Neural cell (in vitro differentiated cells): ENCODE measurements around the gene OR2J1. TPM values are rescaled to one million over a fixed set of nuclear protein-coding genes. Genes with fewer than 3 reads are reported as not detected.

Source experiments
- H2AFZ ChIP-seq: fragments of 200-600, 300-800 bp; sonication (generic), shearing (Covaris generic); 2 replicates; pipeline ENCODE4 v1.6.0; 2014; ENCODE audit warnings: low read depth, mild to moderate bottlenecking, antibody characterized with exemption, low read length, moderate library complexity
- H3F3A ChIP-seq: fragments of 200-600 bp; shearing (Covaris generic); 2 replicates; pipeline ENCODE4 v1.6.1; 2016; ENCODE audit warnings: mild to moderate bottlenecking, moderate library complexity, mixed read lengths, antibody characterized with exemption, low read length; ENCODE audit not compliant: insufficient read depth, poor library complexity, severe bottlenecking
- H3K27ac ChIP-seq: fragments of 200-600, 300-800 bp; sonication (generic), shearing (Covaris generic); 2 replicates; pipeline ENCODE4 v1.5.1; 2014; ENCODE audit warnings: mild to moderate bottlenecking, low read length, moderate library complexity
- H3K27me3 ChIP-seq: fragments of 300-800, 200-600 bp; sonication (generic), shearing (Covaris generic); 2 replicates; pipeline ENCODE4 v1.6.0; 2014; ENCODE audit warnings: mild to moderate bottlenecking, low read depth, low read length, moderate library complexity; ENCODE audit not compliant: insufficient read depth
- H3K36me3 ChIP-seq: fragments of 300-800, 200-600 bp; sonication (generic), shearing (Covaris generic); 2 replicates; pipeline ENCODE4 v1.5.1; 2014; ENCODE audit warnings: mild to moderate bottlenecking, antibody characterized with exemption, low read length, moderate library complexity; ENCODE audit not compliant: insufficient read depth
- H3K4me2 ChIP-seq: fragments of 300-800, 200-600 bp; sonication (generic), shearing (Covaris generic); 2 replicates; pipeline ENCODE4 v1.6.0; 2014; ENCODE audit warnings: mild to moderate bottlenecking, low read length
- H3K4me3 ChIP-seq: fragments of 300-800, 200-600 bp; sonication (generic), shearing (Covaris generic); 2 replicates; pipeline ENCODE4 v1.5.1; 2014; ENCODE audit warnings: mild to moderate bottlenecking, low read length, moderate library complexity
- H3K79me2 ChIP-seq: fragments of 200-600 bp; shearing (Covaris generic); replicated peaks from 2 replicates; pipeline ENCODE4 v1.6.0; 2014; ENCODE audit warnings: mild to moderate bottlenecking, low read length, moderate library complexity; ENCODE audit not compliant: insufficient read depth
- H3K9ac ChIP-seq: fragments of 300-800, 200-600 bp; sonication (generic), shearing (Covaris generic); 2 replicates; pipeline ENCODE4 v1.6.1; 2016; ENCODE audit warnings: mild to moderate bottlenecking, low read length, mixed read lengths
- H3K9me2 ChIP-seq: fragments of 200-600 bp; shearing (Covaris generic); 2 replicates; pipeline ENCODE4 v1.6.1; 2016; ENCODE audit warnings: mild to moderate bottlenecking, low read length, mixed read lengths; ENCODE audit not compliant: insufficient read depth
- H3K9me3 ChIP-seq: fragments of 200-600, 300-800 bp; sonication (generic), shearing (Covaris generic); 2 replicates; pipeline ENCODE4 v1.6.1; 2016; ENCODE audit warnings: mild to moderate bottlenecking, mixed run types, low read length, moderate library complexity, mixed read lengths
- H4K20me1 ChIP-seq: fragments of 200-600 bp; shearing (Covaris generic); 2 replicates; pipeline ENCODE4 v1.6.1; 2016; ENCODE audit warnings: mild to moderate bottlenecking, mixed run types; ENCODE audit not compliant: insufficient read depth
- CTCF ChIP-seq: fragments of 450-650 bp; IDR thresholded peaks from 2 replicates; pipeline ENCODE4 v1.5.1; 2014; ENCODE audit warnings: antibody characterized with exemption, mild to moderate bottlenecking, moderate library complexity; ENCODE audit not compliant: poor library complexity, severe bottlenecking
- EP300 ChIP-seq: fragments of 450-650 bp; conservative IDR thresholded peaks from 2 replicates; pipeline ENCODE4 v1.6.1; 2014; ENCODE audit warnings: antibody characterized with exemption, mild to moderate bottlenecking, moderate library complexity; ENCODE audit not compliant: poor library complexity, severe bottlenecking
- EZH2 ChIP-seq: fragments of 200-600, 300-800 bp; shearing (Covaris generic), sonication (generic); IDR thresholded peaks from 2 replicates; pipeline ENCODE4 v1.6.1; 2014; ENCODE audit warnings: antibody characterized with exemption, low read length, borderline replicate concordance, mild to moderate bottlenecking; ENCODE audit not compliant: insufficient read depth, poor library complexity, severe bottlenecking
- MXI1 ChIP-seq: fragments of 450-650 bp; conservative IDR thresholded peaks from 2 replicates; pipeline ENCODE4 v1.6.1; 2014; ENCODE audit warnings: antibody characterized with exemption, mild to moderate bottlenecking; ENCODE audit not compliant: poor library complexity, severe bottlenecking
- POLR2AphosphoS5 ChIP-seq: IDR thresholded peaks from 2 replicates; pipeline ENCODE4 v1.6.1; 2012
- RAD21 ChIP-seq: fragments of 450-650 bp; conservative IDR thresholded peaks from 2 replicates; pipeline ENCODE4 v1.6.1; 2014; ENCODE audit warnings: antibody characterized with exemption, mild to moderate bottlenecking, moderate library complexity
- REST ChIP-seq: IDR thresholded peaks from 2 replicates; pipeline ENCODE4 v1.6.1; 2012; ENCODE audit warnings: borderline replicate concordance
- SMC3 ChIP-seq: fragments of 450-650 bp; conservative IDR thresholded peaks from 2 replicates; pipeline ENCODE4 v1.6.1; 2014; ENCODE audit warnings: antibody characterized with exemption, mild to moderate bottlenecking, moderate library complexity; ENCODE audit not compliant: poor library complexity
- TAF1 ChIP-seq: IDR thresholded peaks from 2 replicates; pipeline ENCODE4 v1.6.1; 2012; ENCODE audit warnings: low read depth
- polyA plus RNA-seq: library from polyadenylated mRNA; depleted of rRNA; stranded (reverse); fragments of >200 nt; gene quantifications from 2 replicates; pipeline ENCODE4 v1.2.3, GENCODE V29; 2014

The OR2J1 gene
- polyA plus RNA-seq, 1 donor from 2014 or later: not detected

DNA sequence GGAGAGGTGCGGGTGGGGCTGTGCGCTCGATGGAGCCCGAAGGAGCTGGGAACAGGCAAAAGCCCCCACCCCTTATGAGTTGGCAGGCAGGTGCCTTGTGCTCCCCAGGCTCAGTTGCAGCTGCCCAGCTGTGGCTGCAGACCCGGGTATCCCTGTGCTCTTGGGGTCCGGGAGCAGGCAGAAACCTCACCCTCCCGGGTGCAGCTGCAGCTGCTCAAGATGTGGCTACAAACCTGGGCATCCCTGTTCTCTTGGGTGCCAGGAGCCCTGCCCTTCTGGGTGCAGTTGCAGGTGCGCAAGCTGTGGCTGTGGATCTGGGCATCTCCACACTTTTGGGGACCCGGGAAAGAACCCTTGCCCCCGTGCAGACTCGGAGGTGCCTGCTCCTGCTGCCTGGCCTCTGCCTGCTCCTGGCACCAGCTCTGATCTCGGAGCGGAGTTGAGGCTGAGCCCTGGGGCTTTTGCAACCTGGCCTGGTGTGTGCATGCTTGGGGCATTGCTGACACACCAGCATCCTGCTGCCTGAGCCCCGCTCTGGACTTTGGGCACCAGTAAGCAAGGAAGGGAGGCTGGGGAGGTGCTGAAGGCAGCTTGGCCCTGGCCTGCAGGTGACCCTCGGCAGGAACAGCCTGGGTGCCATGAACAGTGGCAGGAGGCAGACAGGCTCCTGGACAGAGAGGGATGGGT is 30.2 kb downstream of the OR2J1 start:
- no peak overlapping the region for H3K4me2 ChIP-seq
- H2AFZ ChIP-seq: no peak overlapping the region
- no peak overlapping the region for H3K4me3 ChIP-seq
- H3F3A ChIP-seq: no peaks in the 10 kb centered on the region
- no peak overlapping the region for H3K27ac ChIP-seq
- no peaks in the 10 kb centered on the region for H4K20me1 ChIP-seq
- no peaks in the 10 kb centered on the region for H3K9me3 ChIP-seq
- no peaks in the 10 kb centered on the region for H3K9me2 ChIP-seq
- TF ChIP-seq EP300 (no peak), RAD21 (no peak), REST (no peak), TAF1 (no peak), CTCF (no peak), SMC3 (no peak), MXI1 (no peak), EZH2 (no peak), POLR2AphosphoS5 (no peak)
- no peaks in the 10 kb centered on the region for H3K36me3 ChIP-seq
- no peaks in the 10 kb centered on the region for H3K27me3 ChIP-seq
- H3K9ac ChIP-seq: no peak overlapping the region
- no peaks in the 10 kb centered on the region for H3K79me2 ChIP-seq

DNA sequence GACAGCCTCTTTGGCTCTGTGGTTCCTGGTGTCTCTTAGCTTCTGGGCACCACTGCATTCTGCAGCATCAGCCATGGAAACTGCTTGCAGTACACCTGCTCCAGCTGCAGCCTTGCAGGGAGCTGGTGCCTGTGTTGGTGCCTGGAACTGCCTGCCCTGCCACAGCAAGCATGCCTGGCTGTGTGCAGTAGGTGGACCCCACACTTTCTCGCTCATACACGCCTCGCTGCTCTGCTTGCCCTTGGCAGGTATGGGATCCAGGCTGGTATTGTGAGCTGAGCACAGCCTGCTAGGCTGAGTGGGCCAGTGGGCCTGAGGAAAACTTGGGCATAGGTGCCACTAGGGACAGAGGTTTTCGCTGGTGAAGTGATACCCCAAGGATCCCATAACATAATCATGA is 31.4 kb downstream of the OR2J1 start:
- no peaks in the 10 kb centered on the region for H3K9me3 ChIP-seq
- no peak overlapping the region for H3K4me3 ChIP-seq
- no peak overlapping the region for H3K9ac ChIP-seq
- H2AFZ ChIP-seq: no peak overlapping the region
- H3K27me3 ChIP-seq: no peaks in the 10 kb centered on the region
- H3K36me3 ChIP-seq: no peaks in the 10 kb centered on the region
- H3K79me2 ChIP-seq: no peaks in the 10 kb centered on the region
- TF ChIP-seq REST: no peak
- TF ChIP-seq EZH2: no peak
- no peak for TF ChIP-seq TAF1
- TF ChIP-seq RAD21: no peak
- no peak for TF ChIP-seq EP300
- TF ChIP-seq SMC3: no peak
- TF ChIP-seq MXI1: no peak
- TF ChIP-seq POLR2AphosphoS5: no peak
- no peak for TF ChIP-seq CTCF
- no peaks in the 10 kb centered on the region for H4K20me1 ChIP-seq
- no peak overlapping the region for H3K27ac ChIP-seq
- H3K4me2 ChIP-seq: no peak overlapping the region
- H3K9me2 ChIP-seq: no peaks in the 10 kb centered on the region
- H3F3A ChIP-seq: no peaks in the 10 kb centered on the region
